WTC11 (cell line): ENCODE measurements around the gene PDHA2. TPM values are rescaled to one million over a fixed set of nuclear protein-coding genes. Genes with fewer than 3 reads are reported as not detected.

Source experiments
- ATAC-seq: fragments of 200-7000 bp; cut with Tn5 transposase; 2 replicates; pipeline ENCODE4 v1.10.0; 2021; ENCODE audit warnings: mild to moderate bottlenecking, moderate library complexity
- CTCF ChIA-PET: fragments of 300-600 bp; sonication (Branson Sonifier 250); formaldehyde crosslinking; loops from one replicate; lab custom pipeline; 2021; ENCODE audit warnings: antibody characterized with exemption; lab: Charles Lee
- POLR2A ChIA-PET: fragments of 350-600 bp; sonication (Branson Sonifier 250); formaldehyde crosslinking; loops from one replicate; lab custom pipeline; 2021; ENCODE audit warnings: antibody characterized with exemption; lab: Charles Lee
- DNase-seq: peaks from one replicate; pipeline ENCODE4 v3.0.0; 2021; ENCODE audit warnings: low spot score
- H3K27ac Mint-ChIP-seq: 2 replicates; pipeline ENCODE4 v1.8.0; 2021; ENCODE audit warnings: mixed read lengths
- H3K27me3 Mint-ChIP-seq: 2 replicates; pipeline ENCODE4 v1.8.0; 2021; ENCODE audit warnings: low read depth, mild to moderate bottlenecking, moderate library complexity, mixed read lengths
- H3K36me3 Mint-ChIP-seq: 2 replicates; pipeline ENCODE4 v1.8.0; 2021; ENCODE audit warnings: mixed read lengths
- H3K4me1 Mint-ChIP-seq: 2 replicates; pipeline ENCODE4 v1.8.0; 2022; ENCODE audit warnings: mixed read lengths
- H3K4me3 Mint-ChIP-seq: 2 replicates; pipeline ENCODE4 v1.8.0; 2021; ENCODE audit warnings: mild to moderate bottlenecking, moderate library complexity, mixed read lengths
- H3K9me3 Mint-ChIP-seq: 2 replicates; pipeline ENCODE4 v1.8.0; 2021; ENCODE audit warnings: mixed read lengths
- CREM ChIP-seq: sonication (generic); formaldehyde crosslinking; IDR thresholded peaks from 2 replicates; pipeline ENCODE4 v1.8.1; 2022; ENCODE audit warnings: mild to moderate bottlenecking, missing genetic modification reagents, moderate library complexity
- MXD4 ChIP-seq: fragments of 250-450 bp; sonication (Bioruptor Pico); IDR thresholded peaks from 2 replicates; pipeline ENCODE4 v1.8.0; 2021; ENCODE audit warnings: mild to moderate bottlenecking, moderate library complexity, borderline replicate concordance
- NR3C1 ChIP-seq: sonication (generic); formaldehyde crosslinking; conservative IDR thresholded peaks from 2 replicates; pipeline ENCODE4 v1.8.1; 2023; ENCODE audit warnings: low read depth, mild to moderate bottlenecking, missing genetic modification reagents
- SMAD3 ChIP-seq: sonication (generic); formaldehyde crosslinking; IDR thresholded peaks from 2 replicates; pipeline ENCODE4 v1.8.0; 2022; ENCODE audit warnings: missing genetic modification reagents, mild to moderate bottlenecking, borderline replicate concordance
- TCF7 ChIP-seq: sonication (generic); formaldehyde crosslinking; IDR thresholded peaks from 2 replicates; pipeline ENCODE4 v1.8.0; 2022; ENCODE audit warnings: mild to moderate bottlenecking, low read depth, missing genetic modification reagents, moderate library complexity
- ZNF121 ChIP-seq: sonication (generic); formaldehyde crosslinking; IDR thresholded peaks from 2 replicates; pipeline ENCODE4 v1.8.0; 2023; ENCODE audit warnings: missing genetic modification reagents
- ZNF281 ChIP-seq: sonication (generic); formaldehyde crosslinking; IDR thresholded peaks from 2 replicates; pipeline ENCODE4 v1.8.0; 2023; ENCODE audit warnings: mild to moderate bottlenecking, missing genetic modification reagents
- ZNF317 ChIP-seq: sonication (generic); formaldehyde crosslinking; IDR thresholded peaks from 2 replicates; pipeline ENCODE4 v1.8.1; 2023; ENCODE audit warnings: low read depth, mild to moderate bottlenecking, moderate library complexity, missing genetic modification reagents, borderline replicate concordance
- total RNA-seq: library from RNA; stranded (reverse); gene quantifications from 3 replicates; pipeline ENCODE4 v1.2.3, GENCODE V29; 2021
- TF ChIP-seq, protein P1 (sequence below): fragments of 250-450 bp; sonication (Bioruptor Pico); conservative IDR thresholded peaks from 2 replicates; pipeline ENCODE4 v1.9.0; 2021; ENCODE audit warnings: mild to moderate bottlenecking
- TF ChIP-seq, protein P2 (sequence below): fragments of 250-450 bp; sonication (Bioruptor Pico); IDR thresholded peaks from 2 replicates; pipeline ENCODE4 v1.9.0; 2021; ENCODE audit warnings: mild to moderate bottlenecking
- TF ChIP-seq, protein P3 (sequence below): fragments of 250-450 bp; sonication (Bioruptor Pico); IDR thresholded peaks from 2 replicates; pipeline ENCODE4 v1.8.0; 2021; ENCODE audit warnings: mild to moderate bottlenecking
- TF ChIP-seq, protein P4 (sequence below): sonication (generic); formaldehyde crosslinking; IDR thresholded peaks from 2 replicates; pipeline ENCODE4 v1.8.1; 2022; ENCODE audit warnings: mild to moderate bottlenecking, missing genetic modification reagents, moderate library complexity, borderline replicate concordance

PDHA2 gene
- total RNA-seq, 1 experiment from 2014 or later: not detected

DNA sequence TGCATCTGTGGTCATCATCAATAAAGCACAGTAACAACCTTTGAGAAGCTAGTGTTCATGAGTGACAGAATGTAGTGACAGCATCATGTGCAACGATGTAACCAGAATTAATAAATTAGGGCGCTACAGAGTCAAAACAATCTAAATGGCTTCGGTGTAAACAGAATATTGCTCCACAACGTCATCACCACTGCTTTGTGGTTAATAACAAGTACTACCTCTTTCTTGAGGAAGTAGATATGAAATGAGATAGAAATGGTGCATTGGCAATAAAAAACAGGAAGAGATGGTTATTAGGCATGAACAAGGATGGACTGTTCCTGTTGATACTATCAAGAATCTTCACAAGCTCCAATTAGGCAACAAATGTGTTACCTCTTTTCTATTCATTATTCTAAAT is 8.7 kb upstream of the PDHA2 start (continued):
- TF ChIP-seq, protein P1, sequence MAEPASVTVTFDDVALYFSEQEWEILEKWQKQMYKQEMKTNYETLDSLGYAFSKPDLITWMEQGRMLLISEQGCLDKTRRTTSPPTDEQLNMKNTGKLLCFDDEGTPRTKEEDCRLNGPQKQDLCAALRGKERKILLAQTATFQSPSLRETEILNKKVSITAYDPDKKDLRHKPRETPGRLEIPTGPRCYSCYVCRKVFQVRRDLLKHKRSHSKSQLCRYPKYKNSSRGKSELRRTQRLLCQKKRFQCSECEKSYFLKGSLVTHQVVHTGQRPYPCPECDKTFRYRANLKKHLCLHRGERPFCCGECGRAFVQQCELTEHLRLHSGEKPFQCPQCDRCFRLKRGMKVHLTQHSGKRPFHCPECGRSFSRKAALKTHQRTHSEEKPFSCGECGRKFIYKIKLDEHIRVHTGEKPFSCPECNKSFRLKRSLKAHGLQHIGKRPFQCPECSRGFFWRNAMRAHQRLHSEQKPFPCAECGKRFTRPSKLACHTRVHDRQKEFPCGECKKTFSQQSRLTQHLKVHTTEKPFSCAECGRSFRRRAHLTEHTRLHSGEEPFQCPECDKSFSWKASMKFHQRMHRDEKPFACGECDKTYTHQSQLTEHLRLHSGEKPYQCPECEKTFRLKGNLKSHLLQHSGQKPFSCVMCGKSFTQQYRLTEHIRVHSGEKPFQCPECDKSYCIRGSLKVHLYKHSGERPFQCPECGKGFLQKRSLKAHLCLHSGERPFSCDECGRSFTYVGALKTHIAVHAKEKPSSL (CRISPR knock-in tag): no peak

- H3K27ac Mint-ChIP-seq: no peak overlapping the region
- DNase-seq: no peak
- ChIA-PET CTCF (interaction anchor here (0.6 kb wide), 1 partner anchor 679 kb away, joined by 3 read pairs; no protein-coding TSS in a partner anchor), POLR2A (no interaction called here)
- peaks cover 29% of the 10 kb centered on the region for H3K4me1 Mint-ChIP-seq
- H3K27me3 Mint-ChIP-seq: no peaks in the 10 kb centered on the region
- no peak for TF ChIP-seq MXD4 (CRISPR knock-in tag)
- TF ChIP-seq SMAD3 (CRISPR knock-in tag): no peak
- ATAC-seq: no peak
- 0 out of 2 replicates have a peak, but pooled peaks cover 3% of the 10 kb centered on the region for H3K9me3 Mint-ChIP-seq
- H3K4me3 Mint-ChIP-seq: no peak overlapping the region
- H3K36me3 Mint-ChIP-seq: no peaks in the 10 kb centered on the region
Observed at GRCh38 chr4:95833711-95834194, 6.1 kb upstream of the PDHA2 start.

GRCh38 chr4:95835672-95836071 is 4.2 kb upstream of the PDHA2 start:
- Mint-ChIP-seq H3K4me3 (no peak overlapping the region), H3K4me1 (peaks cover 44% of the 10 kb centered on the region), H3K36me3 (no peaks in the 10 kb centered on the region), H3K27me3 (no peaks in the 10 kb centered on the region), H3K9me3 (no peaks in the 10 kb centered on the region; the same call in 1 of the 2 replicates), H3K27ac (no peak overlapping the region)
- peak; percentile 36; the same call in 1 of the 2 replicates for ATAC-seq
- CTCF ChIA-PET: no interaction called here
- TF ChIP-seq, protein P2, sequence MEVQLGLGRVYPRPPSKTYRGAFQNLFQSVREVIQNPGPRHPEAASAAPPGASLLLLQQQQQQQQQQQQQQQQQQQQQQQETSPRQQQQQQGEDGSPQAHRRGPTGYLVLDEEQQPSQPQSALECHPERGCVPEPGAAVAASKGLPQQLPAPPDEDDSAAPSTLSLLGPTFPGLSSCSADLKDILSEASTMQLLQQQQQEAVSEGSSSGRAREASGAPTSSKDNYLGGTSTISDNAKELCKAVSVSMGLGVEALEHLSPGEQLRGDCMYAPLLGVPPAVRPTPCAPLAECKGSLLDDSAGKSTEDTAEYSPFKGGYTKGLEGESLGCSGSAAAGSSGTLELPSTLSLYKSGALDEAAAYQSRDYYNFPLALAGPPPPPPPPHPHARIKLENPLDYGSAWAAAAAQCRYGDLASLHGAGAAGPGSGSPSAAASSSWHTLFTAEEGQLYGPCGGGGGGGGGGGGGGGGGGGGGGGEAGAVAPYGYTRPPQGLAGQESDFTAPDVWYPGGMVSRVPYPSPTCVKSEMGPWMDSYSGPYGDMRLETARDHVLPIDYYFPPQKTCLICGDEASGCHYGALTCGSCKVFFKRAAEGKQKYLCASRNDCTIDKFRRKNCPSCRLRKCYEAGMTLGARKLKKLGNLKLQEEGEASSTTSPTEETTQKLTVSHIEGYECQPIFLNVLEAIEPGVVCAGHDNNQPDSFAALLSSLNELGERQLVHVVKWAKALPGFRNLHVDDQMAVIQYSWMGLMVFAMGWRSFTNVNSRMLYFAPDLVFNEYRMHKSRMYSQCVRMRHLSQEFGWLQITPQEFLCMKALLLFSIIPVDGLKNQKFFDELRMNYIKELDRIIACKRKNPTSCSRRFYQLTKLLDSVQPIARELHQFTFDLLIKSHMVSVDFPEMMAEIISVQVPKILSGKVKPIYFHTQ (CRISPR knock-in tag): no peak
- no peak for TF ChIP-seq ZNF281
- TF ChIP-seq NR3C1 (CRISPR knock-in tag): no peak
- TF ChIP-seq, protein P3, sequence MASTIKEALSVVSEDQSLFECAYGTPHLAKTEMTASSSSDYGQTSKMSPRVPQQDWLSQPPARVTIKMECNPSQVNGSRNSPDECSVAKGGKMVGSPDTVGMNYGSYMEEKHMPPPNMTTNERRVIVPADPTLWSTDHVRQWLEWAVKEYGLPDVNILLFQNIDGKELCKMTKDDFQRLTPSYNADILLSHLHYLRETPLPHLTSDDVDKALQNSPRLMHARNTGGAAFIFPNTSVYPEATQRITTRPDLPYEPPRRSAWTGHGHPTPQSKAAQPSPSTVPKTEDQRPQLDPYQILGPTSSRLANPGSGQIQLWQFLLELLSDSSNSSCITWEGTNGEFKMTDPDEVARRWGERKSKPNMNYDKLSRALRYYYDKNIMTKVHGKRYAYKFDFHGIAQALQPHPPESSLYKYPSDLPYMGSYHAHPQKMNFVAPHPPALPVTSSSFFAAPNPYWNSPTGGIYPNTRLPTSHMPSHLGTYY: no peak
- TF ChIP-seq, protein P4, sequence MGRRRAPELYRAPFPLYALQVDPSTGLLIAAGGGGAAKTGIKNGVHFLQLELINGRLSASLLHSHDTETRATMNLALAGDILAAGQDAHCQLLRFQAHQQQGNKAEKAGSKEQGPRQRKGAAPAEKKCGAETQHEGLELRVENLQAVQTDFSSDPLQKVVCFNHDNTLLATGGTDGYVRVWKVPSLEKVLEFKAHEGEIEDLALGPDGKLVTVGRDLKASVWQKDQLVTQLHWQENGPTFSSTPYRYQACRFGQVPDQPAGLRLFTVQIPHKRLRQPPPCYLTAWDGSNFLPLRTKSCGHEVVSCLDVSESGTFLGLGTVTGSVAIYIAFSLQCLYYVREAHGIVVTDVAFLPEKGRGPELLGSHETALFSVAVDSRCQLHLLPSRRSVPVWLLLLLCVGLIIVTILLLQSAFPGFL (CRISPR knock-in tag): no peak
- TF ChIP-seq ZNF317 (CRISPR knock-in tag): no peak
- no peak for TF ChIP-seq TCF7 (CRISPR knock-in tag)
- TF ChIP-seq ZNF121 (CRISPR knock-in tag): no peak
- no peak for TF ChIP-seq CREM (CRISPR knock-in tag)
- peak; percentile 40 for DNase-seq
- POLR2A ChIA-PET: no interaction called here
